Brain microvascular endothelial cell (primary cell): ENCODE measurements around the gene MAP3K14.
A peak's percentile ranks its signal among the peaks of the same experiment; 100 is the strongest.

Source experiments
- DNase-seq: peaks from one replicate; pipeline ENCODE4 v3.0.0-alpha.2; 2020
- H3K27ac ChIP-seq: fragments of 250-450 bp; sonication (Bioruptor Pico); 2 replicates; pipeline ENCODE4 v1.5.1; 2020; ENCODE audit warnings: mild to moderate bottlenecking, moderate library complexity
- H3K27me3 ChIP-seq: fragments of 250-450 bp; sonication (Bioruptor Pico); replicated peaks from 2 replicates; pipeline ENCODE4 v1.5.1; 2020; ENCODE audit warnings: mild to moderate bottlenecking
- H3K36me3 ChIP-seq: fragments of 250-450 bp; sonication (Bioruptor Pico); replicated peaks from 2 replicates; pipeline ENCODE4 v1.5.1; 2020; ENCODE audit warnings: mild to moderate bottlenecking
- H3K4me3 ChIP-seq: 2 replicates; pipeline ENCODE4 v1.5.1; 2011; ENCODE audit warnings: low read depth, mild to moderate bottlenecking, control low read depth, low read length, moderate library complexity
- in situ Hi-C: cut with HindIII; loops from 2 replicates; pipeline ENCODE4 v1.10.0; 2017; ENCODE audit warnings: low sequenced_read_pairs, low pct_ligation_motif_present
- TF ChIP-seq, protein P1 (sequence below): IDR thresholded peaks from 2 replicates; pipeline ENCODE4 v1.5.1; 2011; ENCODE audit warnings: low read depth, mild to moderate bottlenecking, moderate library complexity, low read length, control low read depth, inconsistent platforms; ENCODE audit errors: missing control alignments

The MAP3K14 gene

DNA sequence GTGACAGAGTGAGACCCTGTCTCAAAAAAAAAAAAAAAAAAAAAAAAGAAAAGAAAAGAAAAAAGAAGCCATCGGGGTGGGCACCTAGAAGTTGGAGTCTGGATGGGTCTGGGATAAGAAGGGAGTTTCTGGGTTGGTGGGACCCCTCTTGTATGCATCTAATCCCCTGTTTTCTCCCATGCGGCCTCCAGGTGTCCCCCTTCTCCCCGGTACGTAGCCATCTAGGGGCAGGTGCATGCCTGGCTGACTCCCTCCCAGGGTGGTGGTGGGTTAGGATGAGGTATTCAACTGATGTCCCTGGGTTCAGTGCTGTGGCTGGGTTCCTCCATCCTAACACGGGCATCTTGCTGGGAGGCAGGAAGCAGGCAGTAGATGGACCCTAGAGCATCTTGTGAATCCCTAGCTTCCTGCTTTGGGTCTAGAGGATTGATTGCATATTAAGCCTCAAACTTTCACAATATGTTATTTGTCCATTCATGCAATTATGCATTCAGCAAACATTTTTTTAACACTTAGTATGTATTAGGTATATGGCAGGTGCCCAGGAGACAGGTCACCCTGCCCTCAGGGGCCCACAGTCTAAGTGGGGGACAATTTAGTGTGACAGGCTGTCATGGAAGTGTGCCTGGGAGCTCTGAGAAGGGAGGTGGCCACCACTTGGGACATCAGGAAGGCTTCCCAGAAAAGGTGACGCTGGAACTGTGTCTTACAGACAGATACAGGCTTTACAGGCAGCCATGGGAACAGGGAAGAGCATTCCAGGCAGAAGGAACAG lies 82.0 kb downstream of the MAP3K14 start:
- Histone ChIP-seq H3K4me3 (no peak overlapping the region), H3K36me3 (no peaks in the 10 kb centered on the region), H3K27ac (no peak overlapping the region), H3K27me3 (no peaks in the 10 kb centered on the region)
- no peak for DNase-seq
- TF ChIP-seq, protein P1, sequence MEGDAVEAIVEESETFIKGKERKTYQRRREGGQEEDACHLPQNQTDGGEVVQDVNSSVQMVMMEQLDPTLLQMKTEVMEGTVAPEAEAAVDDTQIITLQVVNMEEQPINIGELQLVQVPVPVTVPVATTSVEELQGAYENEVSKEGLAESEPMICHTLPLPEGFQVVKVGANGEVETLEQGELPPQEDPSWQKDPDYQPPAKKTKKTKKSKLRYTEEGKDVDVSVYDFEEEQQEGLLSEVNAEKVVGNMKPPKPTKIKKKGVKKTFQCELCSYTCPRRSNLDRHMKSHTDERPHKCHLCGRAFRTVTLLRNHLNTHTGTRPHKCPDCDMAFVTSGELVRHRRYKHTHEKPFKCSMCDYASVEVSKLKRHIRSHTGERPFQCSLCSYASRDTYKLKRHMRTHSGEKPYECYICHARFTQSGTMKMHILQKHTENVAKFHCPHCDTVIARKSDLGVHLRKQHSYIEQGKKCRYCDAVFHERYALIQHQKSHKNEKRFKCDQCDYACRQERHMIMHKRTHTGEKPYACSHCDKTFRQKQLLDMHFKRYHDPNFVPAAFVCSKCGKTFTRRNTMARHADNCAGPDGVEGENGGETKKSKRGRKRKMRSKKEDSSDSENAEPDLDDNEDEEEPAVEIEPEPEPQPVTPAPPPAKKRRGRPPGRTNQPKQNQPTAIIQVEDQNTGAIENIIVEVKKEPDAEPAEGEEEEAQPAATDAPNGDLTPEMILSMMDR: peak; percentile 61
- in situ Hi-C loops: no loop called here

DNA sequence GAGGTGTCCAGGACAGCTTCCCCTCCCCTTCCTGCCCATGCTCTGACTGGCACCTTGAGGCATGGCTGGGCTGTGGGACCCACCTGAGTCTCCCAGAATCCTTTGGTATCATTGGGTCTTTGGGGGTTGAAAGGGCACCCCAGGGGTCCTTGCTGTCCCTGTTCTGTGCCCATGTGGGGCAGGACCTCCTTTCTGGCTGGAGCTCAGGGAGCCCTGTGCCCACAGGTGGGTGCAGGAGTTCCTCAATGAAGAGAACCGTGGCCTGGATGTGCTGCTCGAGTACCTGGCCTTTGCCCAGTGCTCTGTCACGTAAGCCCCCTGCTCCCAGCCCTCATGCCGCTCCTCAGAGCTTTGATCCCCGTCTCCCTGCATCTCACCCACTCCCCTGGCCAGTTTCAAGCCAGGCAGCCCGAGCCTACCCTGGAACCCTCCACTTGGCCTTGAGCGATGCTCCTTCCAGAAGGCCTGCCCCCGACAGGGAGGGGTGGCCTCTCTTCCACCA lies 83.3 kb downstream of the MAP3K14 start:
- H3K27me3 ChIP-seq: no peaks in the 10 kb centered on the region
- no peak for DNase-seq
- H3K27ac ChIP-seq: no peak overlapping the region
- TF ChIP-seq, protein P1: no peak
- H3K36me3 ChIP-seq: no peaks in the 10 kb centered on the region
- no peak overlapping the region for H3K4me3 ChIP-seq
- in situ Hi-C loops: no loop called here

DNA sequence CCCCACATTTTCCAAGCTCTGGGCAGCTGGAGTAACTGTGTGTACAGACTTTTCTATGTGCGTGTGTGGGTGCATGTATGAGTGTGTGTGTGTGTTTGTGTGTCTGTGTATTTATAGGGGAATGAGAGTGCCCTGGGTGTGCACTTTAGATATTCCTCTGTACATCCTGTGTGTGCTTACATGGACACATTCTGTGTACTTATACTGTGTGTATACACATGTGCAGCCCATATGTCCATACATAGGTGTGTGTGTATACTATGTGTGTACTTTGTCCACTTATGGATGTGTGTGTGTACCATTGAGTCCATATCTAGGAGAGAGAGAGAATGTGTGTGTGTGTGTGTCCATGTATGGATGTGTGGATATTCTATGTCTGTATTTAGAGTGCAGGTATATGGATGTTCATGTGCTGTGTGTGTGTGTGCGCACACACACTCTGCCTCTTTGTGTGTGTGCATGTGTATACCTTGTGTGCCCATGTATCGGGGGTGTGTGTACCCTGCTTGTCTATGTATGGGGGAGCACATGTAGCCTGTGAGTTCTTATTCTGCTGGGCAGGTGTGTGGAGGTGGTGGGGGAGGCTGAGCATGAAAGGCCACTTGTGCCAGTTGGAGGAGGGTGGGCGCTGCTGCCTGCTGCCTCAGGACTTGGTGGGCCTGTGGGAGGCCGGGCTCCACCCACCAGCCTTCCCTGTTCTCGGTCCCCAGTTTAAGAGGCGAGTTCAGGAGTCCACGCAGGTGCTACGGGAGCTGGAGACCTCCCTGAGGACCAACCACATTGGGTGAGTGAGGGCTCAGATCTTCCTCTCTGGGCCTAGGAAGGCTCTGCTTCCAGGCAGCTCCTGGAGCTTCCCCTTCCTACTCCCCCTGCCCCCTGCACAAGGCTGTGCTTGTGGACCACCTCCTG lies 84.1 kb downstream of the MAP3K14 start:
- no peak overlapping the region for H3K4me3 ChIP-seq
- H3K27me3 ChIP-seq: no peaks in the 10 kb centered on the region
- in situ Hi-C loops: no loop called here
- H3K27ac ChIP-seq: no peak overlapping the region
- TF ChIP-seq, protein P1: no peak
- no peaks in the 10 kb centered on the region for H3K36me3 ChIP-seq
- no peak for DNase-seq

DNA sequence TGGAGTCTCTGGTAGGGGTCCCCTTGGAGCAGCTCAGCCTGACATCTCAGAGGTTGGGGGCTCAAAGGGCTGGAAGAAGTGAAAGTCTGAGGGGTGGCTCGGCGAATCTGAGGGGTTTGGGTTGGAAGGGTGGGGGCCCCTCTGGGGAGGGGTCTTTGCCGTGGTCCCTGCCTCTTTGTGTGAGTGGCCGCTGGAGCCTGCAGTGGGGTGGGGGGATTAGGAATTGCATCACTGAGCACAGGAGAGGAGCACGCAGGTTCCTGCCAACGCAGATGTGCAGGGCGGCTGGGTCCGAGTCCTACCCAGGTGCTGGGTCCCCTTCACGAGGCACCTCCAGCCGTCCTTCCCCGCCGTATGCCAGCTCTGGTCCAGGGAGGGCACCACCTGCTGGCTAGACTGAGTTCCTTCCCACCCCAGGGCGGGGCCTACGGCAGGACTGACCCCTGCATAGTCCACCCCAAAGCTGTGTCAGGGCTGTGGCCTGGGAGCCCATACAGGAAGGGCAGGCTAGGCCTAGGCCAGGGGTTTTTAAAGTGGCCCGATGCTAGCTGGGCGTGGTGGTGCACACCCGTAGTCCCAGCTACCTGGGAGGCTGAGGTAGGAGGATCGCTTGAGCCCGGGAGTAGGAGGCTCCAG lies 85.2 kb downstream of the MAP3K14 start:
- Histone ChIP-seq H3K36me3 (no peaks in the 10 kb centered on the region), H3K27me3 (no peaks in the 10 kb centered on the region), H3K27ac (no peak overlapping the region), H3K4me3 (no peak overlapping the region)
- in situ Hi-C loops: no loop called here
- no peak for DNase-seq
- TF ChIP-seq, protein P1: peak; percentile 62

DNA sequence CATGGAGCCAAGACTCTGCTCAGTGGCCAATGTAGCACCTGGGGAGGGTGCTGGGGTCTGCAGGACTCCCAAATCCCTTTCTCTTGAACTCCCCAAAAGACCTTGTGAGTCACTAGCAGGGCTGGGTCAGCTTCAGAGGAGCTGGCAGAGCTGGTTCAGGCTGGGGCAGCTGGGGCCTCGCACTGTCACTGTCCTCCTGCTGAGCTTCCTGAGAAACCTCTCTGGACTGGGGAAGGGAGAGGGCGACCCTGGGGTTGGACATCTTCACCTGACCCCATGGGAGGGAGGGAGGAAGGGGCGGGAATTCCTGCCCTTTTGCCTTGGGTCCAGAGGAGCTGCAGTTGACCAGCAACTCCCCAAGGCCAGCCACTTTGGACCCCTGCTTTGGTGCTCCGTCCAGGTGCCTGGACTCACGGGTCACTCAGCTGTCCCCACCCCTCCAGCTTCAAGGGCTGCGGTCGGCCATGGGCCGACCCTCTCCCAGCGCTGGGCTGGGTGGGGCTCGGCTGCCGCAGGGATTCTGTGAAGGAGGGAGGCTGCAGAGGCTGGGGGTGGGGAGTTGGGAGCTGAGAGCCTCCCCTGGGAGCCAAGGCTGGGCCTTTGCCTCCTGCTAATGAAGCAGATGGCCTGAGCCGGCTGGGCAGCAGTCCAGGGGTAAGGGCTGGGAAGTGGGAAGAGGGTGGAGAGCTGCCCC lies 85.9 kb downstream of the MAP3K14 start:
- Histone ChIP-seq H3K4me3 (no peak overlapping the region), H3K36me3 (no peaks in the 10 kb centered on the region), H3K27ac (no peak overlapping the region), H3K27me3 (no peaks in the 10 kb centered on the region)
- DNase-seq: no peak
- in situ Hi-C loops: no loop called here
- TF ChIP-seq, protein P1: no peak
